ENCODE data around the gene DHRSX.
"Not testable (repeated sequence)": the region's sequence is repeated elsewhere in the genome, so short reads cannot be mapped to it uniquely, and the experiment has no call there.

The DHRSX gene

DNA sequence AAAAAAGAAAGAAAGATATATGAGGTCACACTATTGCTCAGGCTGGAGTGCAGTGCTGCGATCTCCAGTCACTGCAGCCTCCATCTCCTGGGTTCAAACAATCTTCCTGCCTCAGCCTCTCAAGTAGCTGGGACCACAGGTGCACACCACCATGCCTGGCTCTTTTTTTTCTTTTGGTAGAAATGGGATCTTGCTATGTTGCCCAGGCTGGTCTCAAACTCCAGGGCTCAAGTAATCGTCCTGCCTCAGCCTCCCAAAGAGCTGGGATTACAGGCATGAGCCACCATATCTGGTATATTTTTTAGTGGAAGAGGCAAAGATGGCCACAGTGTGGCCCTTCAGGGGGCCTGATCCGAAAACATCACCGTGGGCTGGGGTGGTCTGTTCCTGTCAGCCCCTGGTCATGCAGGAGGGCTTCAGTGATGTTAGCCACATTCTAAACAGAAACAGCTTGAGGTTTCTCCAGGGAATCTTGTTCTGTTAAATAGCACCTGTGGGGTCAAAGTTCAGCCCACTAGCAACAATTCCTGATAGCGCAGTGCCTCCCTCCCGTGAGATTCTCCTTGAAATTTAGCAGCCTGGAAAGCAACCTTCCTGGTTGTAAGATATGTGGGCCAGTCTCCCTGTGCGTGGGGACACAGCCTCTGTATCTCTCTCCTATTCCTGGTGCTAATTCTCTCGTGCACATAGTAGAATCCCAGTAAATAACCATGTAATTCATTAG lies 7.3 kb upstream of the DHRSX start:
- no peak for TF ChIP-seq OSR1 (CRISPR knock-in tag; IDR thresholded peaks at IDR 0.05)
- TF ChIP-seq ARNTL (CRISPR knock-in tag; IDR thresholded peaks at IDR 0.05; ENCODE audit: borderline replicate concordance, low read depth) = no peak
- no peak for TF ChIP-seq ZFP30 (CRISPR knock-in tag; IDR thresholded peaks at IDR 0.05)
- no peak for TF ChIP-seq BACH2 (CRISPR knock-in tag; IDR thresholded peaks at IDR 0.05; ENCODE audit: borderline replicate concordance)
- TF ChIP-seq SNAI2 (CRISPR knock-in tag; IDR thresholded peaks at IDR 0.05) = no peak
- TF ChIP-seq PPARA (CRISPR knock-in tag; IDR thresholded peaks at IDR 0.05; ENCODE audit: borderline replicate concordance) = no peak
- TF ChIP-seq ZFP3 (CRISPR knock-in tag; IDR thresholded peaks at IDR 0.05) = no peak
- TF ChIP-seq POU6F1 (CRISPR knock-in tag; IDR thresholded peaks at IDR 0.05; ENCODE audit: borderline replicate concordance, low read depth) = no peak
- TF ChIP-seq TCF4 (CRISPR knock-in tag; IDR thresholded peaks at IDR 0.05; ENCODE audit: borderline replicate concordance) = no peak
- TF ChIP-seq TOX (CRISPR knock-in tag; IDR thresholded peaks at IDR 0.05; ENCODE audit: borderline replicate concordance) = no peak
- no peak for ATAC-seq

DNA sequence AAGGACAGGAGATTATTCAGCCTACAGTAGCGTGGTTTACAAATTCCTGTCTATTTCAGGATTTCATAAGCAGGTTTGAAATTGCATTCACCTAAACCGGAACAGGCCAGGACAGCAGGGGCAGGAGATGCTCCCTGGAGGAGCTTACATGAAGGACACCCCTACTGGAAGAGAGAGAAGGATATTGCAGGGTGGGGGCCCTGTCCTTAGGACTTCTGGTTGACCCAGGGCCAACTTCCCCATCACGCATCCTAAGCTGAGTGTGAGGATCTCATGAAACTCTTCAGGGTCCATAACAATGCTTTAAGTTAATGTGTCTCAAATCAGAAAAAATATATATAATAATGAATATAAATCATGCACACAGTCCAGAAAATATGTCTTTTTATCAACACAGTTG lies 6.4 kb upstream of the DHRSX start:
- no peak for ATAC-seq
- TF ChIP-seq PPARA (CRISPR knock-in tag; IDR thresholded peaks at IDR 0.05; ENCODE audit: borderline replicate concordance) (no peak), ZNF8 (CRISPR knock-in tag; IDR thresholded peaks at IDR 0.05) (no peak), CSDC2 (CRISPR knock-in tag; IDR thresholded peaks at IDR 0.05) (no peak), TSHZ2 (CRISPR knock-in tag; IDR thresholded peaks at IDR 0.05) (no peak), RARB (CRISPR knock-in tag; IDR thresholded peaks at IDR 0.05) (no peak)

GRCh38 chrX:2505341-2505740 lies 4.6 kb upstream of the DHRSX start:
- ATAC-seq = not testable (repeated sequence)

DNA sequence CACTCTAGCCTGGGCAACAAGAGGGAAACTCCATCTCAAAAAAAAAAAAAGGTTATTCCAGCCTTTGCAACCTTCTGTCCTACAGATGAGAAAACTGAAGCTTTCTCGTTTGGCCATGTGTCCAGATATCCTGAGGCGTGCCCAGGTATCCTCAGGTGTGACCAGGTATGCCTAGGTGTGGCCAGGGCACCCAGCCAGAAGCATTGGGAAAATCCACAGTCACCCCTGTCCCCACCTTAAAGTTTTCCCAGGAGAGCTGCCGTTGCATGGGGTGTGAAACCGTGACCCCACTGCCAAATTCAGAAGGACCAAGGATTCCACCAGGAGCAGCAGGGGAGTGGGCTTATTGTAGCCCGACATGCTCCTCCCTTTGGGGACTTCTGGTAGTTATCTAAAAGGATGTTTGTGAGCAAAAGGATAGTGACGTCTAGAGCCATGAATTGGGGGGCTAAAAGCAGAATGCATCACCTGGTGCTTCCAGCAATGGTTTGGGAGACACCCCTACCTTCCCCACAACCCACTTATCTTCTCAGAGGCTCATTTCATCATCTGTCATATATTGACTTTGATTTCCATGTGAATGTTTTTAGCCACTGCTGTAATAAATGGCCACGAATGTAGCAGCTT lies 4.0 kb upstream of the DHRSX start:
- no peak for ATAC-seq
- TF ChIP-seq ARNTL (CRISPR knock-in tag; IDR thresholded peaks at IDR 0.05; ENCODE audit: borderline replicate concordance, low read depth) (no peak), ESRRG (CRISPR knock-in tag; IDR thresholded peaks at IDR 0.05) (no peak), BACH2 (CRISPR knock-in tag; IDR thresholded peaks at IDR 0.05; ENCODE audit: borderline replicate concordance) (no peak), PPARA (CRISPR knock-in tag; IDR thresholded peaks at IDR 0.05; ENCODE audit: borderline replicate concordance) (no peak), ZFP30 (CRISPR knock-in tag; IDR thresholded peaks at IDR 0.05) (no peak)

DNA sequence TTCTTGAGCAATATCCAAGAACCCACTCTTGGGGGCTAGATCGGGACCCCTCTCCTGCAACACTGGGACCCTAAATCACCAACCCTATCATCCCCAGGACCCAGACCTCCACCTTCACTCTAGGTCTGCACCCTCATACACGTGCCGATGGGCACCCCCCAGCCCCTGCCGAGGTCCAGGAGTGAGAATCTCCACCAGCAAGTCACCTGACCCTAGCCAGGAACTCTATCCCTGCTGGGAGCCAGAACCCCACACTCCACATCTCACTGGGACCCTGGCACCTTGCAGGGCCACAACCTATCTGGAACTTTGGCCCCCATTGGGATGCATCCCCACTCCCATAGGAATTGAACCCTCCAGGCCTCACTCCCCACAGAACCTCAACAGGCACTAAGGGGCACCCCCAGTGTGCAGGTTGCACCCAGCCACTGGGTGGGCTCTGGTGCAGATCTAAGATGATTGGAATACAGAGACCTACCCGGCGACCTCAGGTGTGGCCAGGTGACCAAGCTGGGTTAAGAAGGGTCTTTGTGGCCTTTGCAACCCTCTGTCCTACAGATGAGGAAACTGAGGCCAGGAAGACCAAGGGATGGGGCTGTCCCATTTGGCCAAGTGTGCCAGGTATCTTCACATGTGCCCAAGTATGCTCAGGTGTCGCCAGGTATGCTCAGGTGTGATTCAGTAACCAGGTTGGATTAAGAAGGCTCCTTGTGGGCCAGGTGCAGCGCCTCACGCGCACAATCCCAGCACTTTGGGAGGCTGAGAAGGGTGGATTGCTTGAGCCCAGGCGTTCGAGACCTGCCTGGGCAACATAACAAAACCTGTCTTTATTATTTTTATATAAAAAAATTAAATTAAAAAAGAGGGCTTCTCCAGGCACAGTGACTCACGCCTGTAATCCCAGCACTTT lies 3.1 kb upstream of the DHRSX start:
- no peak for ATAC-seq
- TF ChIP-seq BACH2 (CRISPR knock-in tag; IDR thresholded peaks at IDR 0.05; ENCODE audit: borderline replicate concordance) (no peak), CSRNP3 (CRISPR knock-in tag; IDR thresholded peaks at IDR 0.05) (no peak), POU6F1 (CRISPR knock-in tag; IDR thresholded peaks at IDR 0.05; ENCODE audit: borderline replicate concordance, low read depth) (no peak), RARB (CRISPR knock-in tag; IDR thresholded peaks at IDR 0.05) (no peak), SNAI2 (CRISPR knock-in tag; IDR thresholded peaks at IDR 0.05) (no peak), CSDC2 (CRISPR knock-in tag; IDR thresholded peaks at IDR 0.05) (no peak), ZFP3 (CRISPR knock-in tag; IDR thresholded peaks at IDR 0.05) (no peak), OSR1 (CRISPR knock-in tag; IDR thresholded peaks at IDR 0.05) (no peak), CREB5 (CRISPR knock-in tag; IDR thresholded peaks at IDR 0.05; ENCODE audit: low read depth) (no peak), TCF4 (CRISPR knock-in tag; IDR thresholded peaks at IDR 0.05; ENCODE audit: borderline replicate concordance) (no peak), GLIS3 (CRISPR knock-in tag; IDR thresholded peaks at IDR 0.05) (no peak), ZFP30 (CRISPR knock-in tag; IDR thresholded peaks at IDR 0.05) (no peak)

Data from SK-N-SH treated with all-trans-retinoic acid at 6 μM for 48 hours (cell line).